Measurements from ENCODE around the gene PKNOX1.
"Not testable (repeated sequence)": the region's sequence is repeated elsewhere in the genome, so short reads cannot be mapped to it uniquely, and the experiment has no call there.

Gene PKNOX1

DNA sequence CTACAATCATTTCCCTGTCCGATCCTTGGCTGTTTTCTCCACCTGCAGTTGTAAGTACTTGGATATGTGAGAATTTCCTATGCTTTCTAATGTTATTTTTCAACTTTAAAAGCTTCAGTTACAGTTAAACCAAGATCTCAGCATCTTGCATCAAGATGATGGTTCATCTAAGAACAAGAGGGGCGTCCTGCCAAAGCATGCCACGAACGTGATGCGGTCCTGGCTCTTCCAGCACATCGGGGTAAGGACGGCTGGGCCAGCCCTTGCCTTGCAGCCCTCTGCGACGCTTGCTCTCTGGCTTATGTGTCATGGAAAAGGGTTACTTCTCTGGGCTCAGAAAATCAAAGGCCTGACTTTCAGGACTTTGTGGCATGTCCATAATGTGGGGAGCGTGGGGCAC, 46.8 kb downstream of the PKNOX1 start:
- DNase-seq = no peak

DNA sequence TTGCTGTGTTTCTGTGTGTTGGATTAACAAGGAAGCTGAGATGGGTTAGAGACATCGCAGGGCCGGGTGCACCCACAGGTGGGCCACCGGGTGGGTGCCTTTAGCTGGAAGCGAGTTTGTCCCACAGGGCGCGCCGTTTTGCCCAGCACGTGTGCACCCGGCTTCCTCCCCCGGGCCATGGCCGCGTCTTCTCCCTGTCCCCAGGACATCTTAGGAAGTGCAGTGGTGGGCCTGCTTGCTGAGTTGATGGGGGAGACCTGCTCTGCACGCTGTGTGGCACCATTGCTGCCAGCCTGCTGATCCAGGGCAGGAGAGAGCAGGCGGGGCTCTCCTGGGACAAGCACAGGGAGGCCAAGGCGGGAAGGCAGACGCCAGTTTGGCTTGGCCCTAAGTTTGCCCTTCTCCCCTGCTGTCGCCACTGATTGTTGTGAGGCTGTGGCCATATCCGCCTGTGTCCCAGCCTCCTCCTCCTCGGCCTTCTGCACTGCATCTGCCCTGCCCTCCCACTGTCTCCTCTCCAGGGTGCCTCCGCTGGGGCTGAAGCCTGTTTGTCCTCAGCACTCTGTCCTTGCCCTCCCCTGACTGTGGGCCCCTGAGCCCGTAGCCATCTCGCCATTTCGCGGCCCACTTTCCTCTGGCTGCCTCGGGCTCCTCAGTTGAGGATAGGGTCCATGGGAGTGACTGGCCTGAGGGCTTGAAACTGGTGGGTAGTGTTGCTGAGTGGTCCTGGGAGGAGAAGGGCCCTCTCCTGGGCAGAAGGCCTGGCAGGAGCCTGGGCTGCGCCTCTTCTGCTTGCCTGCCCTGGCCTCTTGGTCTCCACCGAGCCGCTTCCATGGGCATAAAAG, 47.6 kb downstream of the PKNOX1 start:
- DNase-seq = no peak

DNA sequence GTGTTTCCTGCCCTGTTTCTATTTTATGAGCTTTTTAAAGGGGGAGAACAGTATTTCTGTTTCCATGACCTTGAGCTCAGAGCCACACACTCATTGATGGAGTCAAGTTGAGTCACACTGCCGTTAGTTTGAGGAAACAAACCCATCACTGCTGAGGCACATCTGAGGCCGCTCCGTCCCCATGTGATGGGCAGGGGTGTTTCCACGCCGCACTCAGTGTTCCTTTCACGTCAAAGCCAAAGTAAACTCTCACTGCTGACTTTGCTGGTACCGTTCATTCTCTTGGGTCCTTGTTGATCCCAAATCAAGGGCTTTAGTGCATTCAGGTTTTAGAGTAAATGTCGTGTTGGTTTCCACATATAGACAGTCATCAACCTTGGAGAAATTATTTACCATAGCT, 48.8 kb downstream of the PKNOX1 start:
- DNase-seq = no peak

DNA sequence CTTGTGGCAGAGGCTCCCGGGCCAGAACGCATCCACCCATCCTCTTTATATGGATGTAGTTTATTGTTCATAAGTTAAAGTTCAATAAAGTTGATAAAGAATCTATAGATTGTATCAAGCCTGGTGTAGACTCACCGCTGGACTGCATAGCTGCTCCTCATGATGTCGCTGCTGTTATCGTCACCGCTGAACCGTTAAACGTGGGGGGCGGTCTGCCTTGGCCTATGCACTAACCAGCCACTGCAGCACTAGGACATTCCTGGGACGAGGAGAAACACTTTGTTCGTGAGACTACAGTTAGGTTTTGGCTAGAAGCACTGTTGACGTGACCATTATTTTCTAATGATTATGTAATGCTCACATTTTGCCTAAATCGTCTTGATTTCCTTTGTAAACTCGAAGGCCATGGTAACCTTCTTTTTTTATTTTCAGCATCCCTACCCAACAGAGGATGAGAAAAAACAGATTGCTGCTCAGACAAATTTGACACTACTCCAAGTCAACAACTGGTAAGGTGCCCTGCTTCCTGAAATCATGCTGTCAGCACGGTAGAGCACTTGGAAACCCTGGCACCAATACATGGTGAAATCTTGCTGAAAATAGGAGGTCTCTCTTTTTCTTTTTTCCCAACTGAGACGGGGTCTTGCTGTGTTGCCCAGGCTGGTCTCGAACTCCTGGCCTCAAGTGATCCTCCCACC, 50.2 kb downstream of the PKNOX1 start:
- DNase-seq = no peak

DNA sequence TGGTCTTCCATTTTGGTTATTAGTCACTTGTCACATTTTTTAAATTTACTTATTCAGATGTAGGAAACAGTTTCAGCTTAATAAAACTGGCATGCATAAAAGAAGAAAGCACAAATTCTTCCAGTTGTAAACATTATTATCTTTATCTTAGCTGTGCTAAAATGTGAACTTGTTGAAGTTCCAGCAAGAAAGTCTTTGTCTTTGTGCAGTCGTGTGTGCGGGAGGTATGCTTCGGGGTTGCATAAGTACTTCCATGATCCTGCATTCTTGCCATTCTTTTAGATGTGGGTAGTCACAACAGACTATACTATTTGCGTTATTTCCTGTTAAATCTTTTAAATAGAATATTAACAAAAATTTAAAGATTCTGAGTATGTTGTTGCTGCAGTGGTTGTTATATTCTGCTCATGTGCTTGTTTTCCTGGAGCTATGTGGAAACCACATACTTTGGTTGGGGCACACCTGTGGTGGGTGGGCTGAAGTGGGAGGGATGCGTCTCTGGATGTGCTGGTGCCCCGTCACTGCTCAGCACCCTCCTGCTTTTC, 51.3 kb downstream of the PKNOX1 start:
- DNase-seq = peak; percentile 69

DNA sequence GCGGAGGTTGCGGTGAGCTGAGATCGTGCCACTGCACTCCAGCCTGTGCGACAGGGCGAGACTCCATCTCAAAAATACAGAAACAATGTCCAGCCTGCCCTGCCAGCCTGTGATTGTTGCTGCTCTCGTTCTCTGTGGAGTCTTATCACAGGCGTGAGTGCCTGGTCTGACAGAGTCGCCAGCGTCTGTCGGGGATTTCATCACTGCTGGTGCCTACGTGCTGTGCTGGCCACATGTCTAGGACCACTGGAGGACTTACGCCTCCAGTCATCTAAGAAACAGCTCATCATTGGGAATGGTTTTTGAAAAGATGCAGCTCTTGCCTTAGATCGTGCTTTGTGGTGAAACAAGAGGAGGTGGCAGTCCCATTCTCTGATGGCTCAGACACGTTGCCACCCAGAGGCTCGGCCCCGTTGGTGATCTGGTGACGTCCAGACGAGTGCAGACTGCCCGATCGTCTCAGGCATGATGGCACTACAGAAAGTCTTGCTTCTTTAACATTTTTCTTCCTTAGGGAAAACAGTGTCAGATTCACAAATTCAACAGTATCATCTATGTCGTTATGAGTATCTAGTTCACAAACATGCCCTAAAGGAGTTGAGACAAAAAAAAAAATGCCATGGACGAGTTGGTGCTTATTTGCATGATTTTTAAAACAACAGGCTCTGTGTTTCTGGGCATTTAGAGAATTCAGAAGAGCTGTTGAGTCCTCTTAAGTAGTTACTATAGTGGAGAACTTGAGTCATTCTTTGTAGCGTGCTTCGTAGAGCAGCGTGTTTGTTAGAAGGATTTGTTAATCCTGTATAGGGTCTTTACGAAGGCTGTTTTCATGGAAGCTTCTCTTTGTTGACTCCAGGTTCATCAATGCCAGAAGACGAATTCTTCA, 53.7 kb downstream of the PKNOX1 start:
- no peak for DNase-seq

DNA sequence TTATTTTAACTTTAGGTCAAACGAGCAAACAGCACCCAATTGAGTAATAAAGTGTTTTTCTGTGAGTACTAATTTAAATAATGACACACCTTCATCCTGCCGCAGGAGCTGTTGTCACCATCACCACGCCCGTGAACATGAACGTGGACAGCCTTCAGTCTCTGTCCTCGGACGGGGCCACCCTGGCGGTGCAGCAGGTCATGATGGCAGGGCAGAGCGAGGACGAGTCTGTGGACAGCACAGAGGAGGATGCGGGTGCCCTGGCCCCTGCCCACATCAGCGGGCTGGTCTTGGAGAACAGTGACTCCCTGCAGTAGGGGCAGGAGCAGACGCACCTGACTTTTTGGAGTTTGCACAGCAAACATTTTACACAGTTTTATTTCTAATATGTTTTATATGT, 55.4 kb downstream of the PKNOX1 start:
- DNase-seq = no peak

DNA sequence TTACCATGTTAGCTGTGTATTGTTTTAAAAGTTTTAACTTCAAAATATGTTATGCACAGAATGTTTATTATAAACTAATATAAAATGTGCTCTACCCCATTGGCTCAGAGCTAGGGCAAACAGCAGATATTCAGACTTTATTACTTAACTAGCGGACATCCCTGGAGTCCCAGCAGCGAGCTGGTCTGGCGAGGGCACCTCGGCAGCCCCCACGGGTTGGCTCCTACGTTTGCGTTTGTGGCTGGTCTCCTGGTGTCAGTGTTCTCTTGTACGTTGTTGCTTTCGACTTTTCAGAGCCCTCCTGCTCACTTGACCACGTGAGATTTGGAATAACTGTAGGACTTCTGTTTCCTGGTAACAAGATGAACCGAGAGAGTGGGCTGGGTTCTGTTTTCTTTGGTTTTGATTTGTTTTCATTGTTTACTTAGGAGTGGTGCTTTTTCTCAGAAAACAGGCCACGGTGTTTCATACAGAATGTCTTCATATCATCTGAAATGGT, 56.8 kb downstream of the PKNOX1 start:
- DNase-seq = no peak

DNA sequence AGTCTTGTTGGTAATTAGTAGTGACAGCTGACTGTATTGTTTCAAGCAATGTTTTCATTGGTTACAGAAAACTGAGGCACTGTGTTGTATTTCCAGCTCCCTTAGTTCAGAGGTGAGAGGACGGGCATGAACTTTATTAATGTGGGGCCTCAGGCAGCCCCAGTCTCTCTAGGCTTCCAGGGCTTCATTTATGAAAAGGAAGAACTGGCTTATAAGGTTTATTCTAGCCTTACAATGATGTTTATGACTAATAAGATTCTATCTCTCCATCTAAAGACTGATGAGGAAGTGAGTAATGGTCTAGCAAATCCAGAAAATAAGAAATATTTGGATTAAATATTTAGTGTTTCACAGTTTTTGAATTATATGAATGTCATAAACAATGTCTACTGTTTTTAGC, 59.7 kb downstream of the PKNOX1 start:
- DNase-seq = peak; percentile 17

DNA sequence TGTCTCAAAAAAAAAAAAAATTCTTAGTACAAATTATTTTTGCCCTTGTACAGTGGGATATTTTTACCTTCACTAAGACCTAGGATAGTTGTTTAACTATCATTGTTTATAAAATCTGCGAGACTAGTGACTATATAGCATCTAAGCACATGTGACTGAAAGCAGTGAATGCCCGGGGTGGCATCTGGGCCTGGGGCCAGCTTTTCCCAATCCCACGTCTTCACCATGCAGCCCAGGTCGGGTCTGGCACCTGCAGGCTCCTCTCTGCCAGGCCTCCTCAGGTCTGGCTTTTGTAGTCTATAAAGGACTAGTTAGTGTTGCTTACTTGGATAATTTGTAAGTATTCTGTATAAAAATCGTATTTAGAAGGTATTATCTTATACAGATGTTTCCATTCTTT, 60.5 kb downstream of the PKNOX1 start:
- DNase-seq = no peak

DNA sequence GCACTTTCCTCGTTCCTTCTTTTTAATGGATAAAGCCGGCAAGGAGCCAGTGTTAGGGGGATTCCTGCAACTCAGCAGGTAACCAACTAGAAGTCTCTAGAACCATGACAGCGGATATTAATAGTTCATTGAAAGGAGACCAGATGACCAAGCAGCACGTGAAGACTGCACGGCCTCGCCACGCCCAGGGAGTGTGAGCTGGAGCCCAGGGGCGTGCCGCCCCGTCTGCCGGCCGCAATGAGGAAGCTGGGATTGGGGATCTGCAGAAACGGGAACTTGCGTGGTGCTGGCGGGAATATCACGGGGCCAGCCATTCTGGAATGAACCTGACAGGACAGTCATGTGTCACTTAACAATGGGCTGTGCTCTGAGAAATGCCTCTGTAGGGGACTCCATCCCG, 62.5 kb downstream of the PKNOX1 start:
- not testable (repeated sequence) for DNase-seq

DNA sequence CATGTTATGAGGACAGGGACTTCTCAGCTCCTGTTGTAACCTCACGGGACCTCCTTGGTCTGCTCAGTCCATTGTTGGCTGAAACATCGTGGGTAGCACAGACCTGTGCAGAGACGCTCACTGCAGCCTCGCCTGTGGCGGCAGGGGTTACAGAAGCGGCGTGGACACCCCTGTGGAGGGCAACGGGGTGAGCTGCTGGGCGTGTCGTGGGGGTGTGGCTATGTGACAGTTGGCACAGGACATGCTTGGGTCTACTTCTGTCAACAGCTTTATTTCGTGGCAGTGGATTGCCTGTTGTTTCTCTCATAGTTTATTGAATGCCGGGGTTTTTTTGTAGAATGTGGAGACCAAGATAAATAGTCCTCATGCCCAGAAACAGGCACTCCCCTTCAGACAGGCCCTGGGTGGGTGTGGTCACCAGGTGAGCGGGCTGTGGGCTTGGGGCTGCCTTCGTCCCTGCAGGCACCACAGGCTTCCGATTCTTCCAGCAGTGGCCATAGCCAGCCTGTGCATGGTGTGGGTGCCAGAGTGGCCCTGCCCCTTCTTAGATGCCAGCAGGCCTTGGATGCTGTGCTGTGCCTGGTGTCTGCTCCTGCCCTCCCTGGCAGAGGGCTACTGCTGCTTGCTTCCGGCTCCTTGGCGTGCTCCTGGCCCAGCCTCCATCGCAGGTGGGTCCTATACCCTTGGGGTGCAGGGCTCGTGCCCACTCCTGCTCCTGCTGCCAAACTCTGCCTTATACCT, 63.7 kb downstream of the PKNOX1 start:
- DNase-seq = not testable (repeated sequence)

DNA sequence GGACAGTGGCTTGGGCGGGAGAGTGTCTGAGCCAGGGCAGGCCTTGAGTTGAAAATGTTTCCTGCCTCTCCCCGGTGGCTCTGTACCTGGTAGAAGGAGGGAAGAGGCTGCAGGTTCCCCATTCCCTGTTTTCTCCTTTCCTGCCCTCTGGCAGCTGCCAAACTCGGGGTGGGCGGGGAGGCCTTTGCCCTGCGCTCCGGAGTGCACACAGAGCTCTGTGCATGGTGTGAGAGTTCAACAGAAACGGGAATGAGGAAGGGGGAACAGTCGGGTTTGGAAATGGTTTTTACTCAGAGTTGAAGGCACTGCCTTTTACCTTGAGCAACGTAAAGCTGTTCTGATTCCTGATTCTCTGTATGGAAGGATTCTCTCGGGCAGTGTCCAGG, 64.3 kb downstream of the PKNOX1 start:
- not testable (repeated sequence) for DNase-seq

DNA sequence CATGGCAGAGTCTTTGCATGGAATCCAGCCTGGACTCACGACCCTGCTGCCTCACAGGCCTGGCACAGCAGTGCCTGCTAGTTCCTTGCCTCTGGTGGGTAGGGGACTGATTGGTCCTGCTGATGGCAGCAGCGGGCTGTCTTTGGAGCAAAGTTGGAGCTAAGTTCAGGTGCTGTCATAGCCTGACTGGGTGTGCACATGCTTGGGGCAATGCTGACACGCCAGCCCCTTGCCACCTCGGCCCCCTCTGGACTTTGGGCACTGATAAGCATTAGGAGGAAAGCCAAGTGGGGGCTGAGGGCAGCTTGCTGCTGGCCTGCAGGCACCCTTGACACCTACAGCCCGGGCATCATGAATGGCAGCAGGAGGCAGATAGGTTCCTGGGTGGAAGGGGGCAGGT, 67.8 kb downstream of the PKNOX1 start:
- DNase-seq = not testable (repeated sequence)

DNA sequence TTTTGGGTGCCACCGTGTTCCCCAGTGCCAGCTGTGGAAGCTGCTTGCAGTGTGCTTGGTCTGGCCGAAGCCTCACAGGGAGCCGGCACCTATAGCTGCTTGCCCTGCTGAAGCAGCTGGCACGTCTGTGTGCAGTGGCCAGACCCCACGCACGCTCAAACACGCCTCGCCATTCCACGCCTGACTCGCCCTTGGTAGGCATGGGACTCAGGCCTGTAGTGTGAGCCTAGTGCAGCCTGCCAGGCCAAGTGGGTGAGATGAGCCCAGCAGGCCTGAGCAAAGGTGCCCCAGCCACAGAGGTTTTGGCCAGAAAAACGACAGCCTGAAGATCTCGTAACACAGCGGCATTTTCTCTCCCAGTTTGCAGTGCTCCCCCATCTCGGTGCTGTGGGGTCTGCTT, 68.9 kb downstream of the PKNOX1 start:
- not testable (repeated sequence) for DNase-seq

DNA sequence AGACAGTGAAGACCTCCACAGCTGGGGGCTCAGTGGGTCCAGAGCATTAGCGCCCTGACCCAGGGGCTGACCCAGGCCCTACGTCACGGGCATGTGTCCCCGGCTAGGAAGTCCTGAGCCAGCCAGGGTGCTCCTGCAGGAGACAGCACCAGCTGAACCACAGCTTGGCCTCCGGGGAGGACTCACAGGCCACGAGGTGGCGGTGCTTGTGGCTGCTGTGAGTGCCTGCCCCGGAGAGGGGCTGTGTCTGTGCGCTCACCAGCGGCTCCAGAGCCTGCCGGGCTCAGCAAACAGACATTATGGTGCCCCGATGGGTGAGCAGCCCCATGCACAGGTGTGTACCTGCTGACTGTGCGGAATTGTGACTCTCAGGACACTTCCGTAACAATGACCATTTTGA, 70.2 kb downstream of the PKNOX1 start:
- not testable (repeated sequence) for DNase-seq

DNA sequence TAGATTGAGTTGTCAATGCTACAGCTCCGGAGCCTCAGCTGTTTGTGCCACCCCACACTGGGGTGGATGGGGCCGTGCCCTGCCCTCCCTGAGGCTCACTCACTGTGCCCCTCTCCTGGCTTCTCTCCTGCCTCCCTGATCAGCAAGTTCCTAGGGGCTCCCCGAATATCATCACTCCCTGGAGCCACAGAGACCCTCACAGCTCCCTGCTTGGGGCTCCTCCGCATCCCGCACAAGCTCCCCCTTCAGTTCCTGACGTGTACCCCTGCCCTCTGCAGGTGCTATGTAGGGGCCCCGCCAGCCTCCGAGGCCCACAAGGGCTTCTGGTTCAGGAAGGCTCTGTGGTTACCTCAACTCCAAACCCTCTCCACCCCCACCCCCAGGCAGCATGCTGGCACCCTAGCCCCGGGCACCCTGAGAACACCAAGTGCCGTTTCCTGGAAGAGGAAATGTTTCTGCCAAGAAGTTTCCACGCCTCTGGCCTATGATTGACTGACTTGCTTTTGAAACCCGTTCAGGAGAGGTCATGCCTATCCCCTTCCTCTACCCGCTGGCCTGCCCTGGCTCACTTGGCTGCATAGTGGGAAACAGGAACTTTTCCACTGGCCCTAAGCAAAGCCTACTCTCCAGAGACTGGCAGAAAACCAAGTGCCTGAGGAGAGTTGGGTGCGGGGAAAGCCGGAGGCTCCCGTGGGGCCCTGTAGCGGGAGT, 71.0 kb downstream of the PKNOX1 start:
- not testable (repeated sequence) for DNase-seq

DNA sequence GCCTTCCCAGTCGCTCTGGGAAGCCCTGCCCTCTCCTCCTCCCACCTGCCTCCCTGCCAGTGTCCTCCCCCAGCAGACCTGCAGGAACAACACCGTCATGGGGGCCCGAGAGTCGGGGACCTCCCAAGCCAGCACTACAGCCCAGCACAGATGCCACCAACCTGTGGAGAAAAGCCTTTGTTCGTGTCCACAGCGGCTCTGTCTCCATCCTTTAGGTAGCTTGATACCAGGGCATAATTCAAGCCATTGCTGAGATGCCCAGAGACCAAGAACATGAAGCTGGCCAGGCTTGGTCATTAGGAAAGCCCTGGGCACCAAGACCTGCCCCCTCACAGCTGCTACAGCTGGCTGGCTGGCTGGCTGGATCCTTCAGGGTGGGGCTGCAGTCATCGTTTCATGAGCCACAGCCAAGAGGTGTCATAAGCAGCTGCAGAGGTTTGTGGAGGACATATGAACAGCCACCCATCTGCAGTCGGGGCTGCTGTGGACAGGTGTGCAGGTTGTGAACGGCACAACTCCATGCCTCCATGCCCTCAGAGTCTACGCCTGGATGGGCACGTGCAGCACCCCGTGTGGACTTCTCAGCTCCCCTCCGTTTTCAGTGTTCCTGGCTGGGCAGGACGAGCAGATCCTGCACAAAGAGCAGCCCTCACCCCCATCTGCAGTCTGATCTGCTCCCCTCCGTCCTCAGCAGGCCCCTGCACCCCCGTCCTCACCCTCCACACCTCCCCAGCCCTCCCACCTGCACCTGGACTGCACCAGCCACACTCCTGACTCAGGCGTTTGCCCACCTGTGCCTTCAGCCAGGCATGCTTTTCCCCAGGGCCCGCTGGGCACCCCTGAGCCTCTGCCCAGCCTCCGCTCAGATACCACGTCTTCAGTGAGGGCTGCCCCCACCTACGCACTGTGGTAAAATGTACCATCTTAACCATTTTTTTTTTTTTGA, 71.8 kb downstream of the PKNOX1 start:
- not testable (repeated sequence) for DNase-seq

DNA sequence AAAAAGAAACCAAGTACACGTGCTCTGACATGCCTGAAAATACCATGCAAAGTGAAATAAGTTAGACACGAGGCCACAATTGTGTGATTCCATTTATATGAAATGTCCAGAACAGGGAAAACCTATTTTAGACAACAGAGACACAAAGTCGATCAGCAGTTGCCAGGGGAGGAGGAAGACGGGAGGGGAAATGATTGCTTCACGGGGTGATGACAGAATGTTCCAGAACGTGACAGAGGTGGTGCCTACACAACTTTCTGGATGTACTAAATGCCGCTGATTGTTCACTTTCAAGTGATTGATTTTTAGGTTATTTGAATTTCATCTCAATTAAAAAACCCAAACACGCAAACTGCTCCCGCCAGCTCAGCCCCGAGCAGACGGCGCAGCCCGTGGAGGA, 78.8 kb downstream of the PKNOX1 start:
- DNase-seq = not testable (repeated sequence)
